ENCODE measurements around the gene REXO2.

The REXO2 gene

GRCh38 chr11:114440971-114441763 is 1.9 kb downstream of the REXO2 start:
- peak; percentile 12 for DNase-seq

GRCh38 chr11:114441921-114442320 is 2.7 kb downstream of the REXO2 start:
- no peak for DNase-seq

- no peak for DNase-seq
These were observed 3.3 kb downstream of the REXO2 start for GRCh38 chr11:114442536-114442935.

GRCh38 chr11:114447444-114447843 is 8.2 kb downstream of the REXO2 start:
- no peak for DNase-seq

GRCh38 chr11:114447892-114448291 is 8.6 kb downstream of the REXO2 start:
- no peak for DNase-seq

- DNase-seq: peak; percentile 14
These were observed 9.6 kb downstream of the REXO2 start for GRCh38 chr11:114448749-114449482.

- no peak for DNase-seq
These were observed 10.6 kb downstream of the REXO2 start for GRCh38 chr11:114449845-114450244.

- DNase-seq: no peak
These were observed 13.1 kb downstream of the REXO2 start for GRCh38 chr11:114452399-114452798.

GRCh38 chr11:114463999-114464398 is 24.7 kb downstream of the REXO2 start:
- DNase-seq: no peak

- no peak for DNase-seq
These were observed 27.5 kb downstream of the REXO2 start for GRCh38 chr11:114466742-114467141.

GRCh38 chr11:114472661-114473060 is 33.4 kb downstream of the REXO2 start:
- no peak for DNase-seq

GRCh38 chr11:114478001-114478410 is 38.7 kb downstream of the REXO2 start:
- no peak for DNase-seq

GRCh38 chr11:114478768-114479167 is 39.5 kb downstream of the REXO2 start:
- peak; percentile 14 for DNase-seq

GRCh38 chr11:114479331-114479730 is 40.1 kb downstream of the REXO2 start:
- DNase-seq: no peak

- peak; percentile 31 for DNase-seq
These were observed 42.8 kb downstream of the REXO2 start for GRCh38 chr11:114482114-114482513.

- no peak for DNase-seq
These were observed 44.7 kb downstream of the REXO2 start for GRCh38 chr11:114483929-114484328.

- peak; percentile 40 for DNase-seq
These were observed 57.6 kb downstream of the REXO2 start for GRCh38 chr11:114496915-114497314.

- no peak for DNase-seq
These were observed 60.5 kb downstream of the REXO2 start for GRCh38 chr11:114499756-114500155.
